Measurements from ENCODE around the gene ARSG. TPM values are rescaled to one million over a fixed set of nuclear protein-coding genes. Genes with fewer than 3 reads are reported as not detected.

The ARSG gene
- total and polyA plus RNA-seq, 7 donors: 1.7 to 6.1 (median 2.5) TPM

GRCh38 chr17:68443972-68444464 lies 152.7 kb downstream of the ARSG start:
- no peaks in the 10 kb centered on the region for H3K27me3 ChIP-seq (ENCODE audit: insufficient read depth in 3 of 3, low read length in 2 of 3)
- no peak for TF ChIP-seq CTCF (IDR thresholded peaks at IDR 0.05)
- no peak for DNase-seq
- peaks cover 41% of the 10 kb centered on the region for H3K4me1 ChIP-seq
- WGBS, 3 donors: 42 to 49% (median 49%) methylated on average over 11 of the region's 11 CpGs
- H3K4me3 ChIP-seq: no peak overlapping the region
- peak overlapping the region; percentile 82 for H3K27ac ChIP-seq
- peaks cover 6 to 77% of the 10 kb centered on the region in 2 donors for H3K36me3 ChIP-seq (ENCODE audit: insufficient read depth in 1 of 2, low read depth in 1 of 2)
- intact Hi-C loops (cut with DNase I): no loop called here
- peak in 2 of 4 donors; percentile 17 to 30 for ATAC-seq
- H3K9me3 ChIP-seq: no peaks in the 10 kb centered on the region

- WGBS, 3 donors: 73 to 93% (median 84%) methylated on average over 8 of the region's 8 CpGs
- DNase-seq: no peak
- H3K4me1 ChIP-seq: peaks cover 32% of the 10 kb centered on the region
- intact Hi-C loops (cut with DNase I): no loop called here
- peak overlapping the region; percentile 82 for H3K27ac ChIP-seq
- no peaks in the 10 kb centered on the region for H3K9me3 ChIP-seq
- ATAC-seq: no peak
- H3K4me3 ChIP-seq: no peak overlapping the region
- no peak for TF ChIP-seq CTCF (IDR thresholded peaks at IDR 0.05)
- H3K36me3 ChIP-seq (ENCODE audit: insufficient read depth in 1 of 2, low read depth in 1 of 2): peaks cover 0 to 94% of the 10 kb centered on the region in 2 donors
- H3K27me3 ChIP-seq (ENCODE audit: insufficient read depth in 3 of 3, low read length in 2 of 3): no peaks in the 10 kb centered on the region
Observed at GRCh38 chr17:68445671-68446070, 154.4 kb downstream of the ARSG start.

- Histone ChIP-seq H3K4me3 (no peak overlapping the region), H3K9me3 (no peaks in the 10 kb centered on the region), H3K27me3 (ENCODE audit: insufficient read depth in 3 of 3, low read length in 2 of 3) (no peaks in the 10 kb centered on the region), H3K27ac (peak overlapping the region; percentile 82), H3K4me1 (peaks cover 26% of the 10 kb centered on the region), H3K36me3 (ENCODE audit: insufficient read depth in 1 of 2, low read depth in 1 of 2) (peaks cover 5 to 94% of the 10 kb centered on the region in 2 donors)
- intact Hi-C loops (cut with DNase I): no loop called here
- no peak for DNase-seq
- ATAC-seq: no peak
- WGBS, 3 donors: 80 to 92% (median 86%) methylated on average over 9 of the region's 9 CpGs
- no peak for TF ChIP-seq CTCF (IDR thresholded peaks at IDR 0.05)
Observed at GRCh38 chr17:68446626-68447041, 155.3 kb downstream of the ARSG start.

- peak in 2 of 4 donors; percentile 18 to 44 for ATAC-seq
Observed at GRCh38 chr17:68449021-68449739, 157.9 kb downstream of the ARSG start.

More at GRCh38 chr17:68449021-68449739, 157.9 kb downstream of the ARSG start:
- no peak for TF ChIP-seq CTCF (IDR thresholded peaks at IDR 0.05)
- H3K36me3 ChIP-seq (ENCODE audit: insufficient read depth in 1 of 2, low read depth in 1 of 2): peaks cover 9 to 84% of the 10 kb centered on the region in 2 donors
- H3K9me3 ChIP-seq: no peaks in the 10 kb centered on the region
- peak overlapping the region; percentile 36 for H3K27ac ChIP-seq
- intact Hi-C loops (cut with DNase I): no loop called here
- DNase-seq: no peak
- no peaks in the 10 kb centered on the region for H3K27me3 ChIP-seq (ENCODE audit: insufficient read depth in 3 of 3, low read length in 2 of 3)
- peaks cover 32% of the 10 kb centered on the region for H3K4me1 ChIP-seq
- 72 to 79% (median 73%) methylated on average over 13 of the region's 13 CpGs for WGBS, 3 donors
- H3K4me3 ChIP-seq: no peak overlapping the region
